Measurements from ENCODE around the gene FCAMR.

FCAMR gene

DNA sequence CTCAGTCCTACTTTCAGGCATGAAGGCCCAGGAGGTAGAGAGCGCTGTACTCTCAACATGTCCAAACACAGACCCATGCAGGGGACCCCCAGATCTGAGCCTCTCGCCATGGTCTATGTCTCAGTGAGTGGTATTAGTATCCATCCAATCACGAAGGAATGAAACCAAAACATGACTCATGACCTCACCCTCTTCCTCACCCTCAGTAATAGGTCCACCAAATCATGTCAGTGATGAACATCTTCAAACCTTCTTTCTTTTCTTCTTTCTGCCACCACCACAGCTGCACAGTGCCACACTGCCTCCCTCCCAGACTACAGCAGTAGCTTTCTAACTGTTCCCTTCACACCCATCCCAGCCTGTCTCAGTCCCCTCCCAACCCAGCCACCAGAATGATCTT is 45.5 kb upstream of the FCAMR start:
- no peak for ATAC-seq (ENCODE audit: low read depth)
- Histone ChIP-seq H3K27me3 (ENCODE audit: insufficient read depth, poor library complexity, severe bottlenecking) (no peaks in the 10 kb centered on the region), H3K36me3 (ENCODE audit: low read depth) (peaks cover 3% of the 10 kb centered on the region), H3K4me1 (ENCODE audit: insufficient read depth, poor library complexity, severe bottlenecking) (peaks cover 30% of the 10 kb centered on the region), H3K27ac (ENCODE audit: poor library complexity, severe bottlenecking) (no peak overlapping the region), H3K9me3 (ENCODE audit: severe bottlenecking) (no peaks in the 10 kb centered on the region), H3K4me3 (ENCODE audit: severe bottlenecking) (no peak overlapping the region)
- DNase-seq (ENCODE audit: low spot score), result no peak
- TF ChIP-seq, protein P1, sequence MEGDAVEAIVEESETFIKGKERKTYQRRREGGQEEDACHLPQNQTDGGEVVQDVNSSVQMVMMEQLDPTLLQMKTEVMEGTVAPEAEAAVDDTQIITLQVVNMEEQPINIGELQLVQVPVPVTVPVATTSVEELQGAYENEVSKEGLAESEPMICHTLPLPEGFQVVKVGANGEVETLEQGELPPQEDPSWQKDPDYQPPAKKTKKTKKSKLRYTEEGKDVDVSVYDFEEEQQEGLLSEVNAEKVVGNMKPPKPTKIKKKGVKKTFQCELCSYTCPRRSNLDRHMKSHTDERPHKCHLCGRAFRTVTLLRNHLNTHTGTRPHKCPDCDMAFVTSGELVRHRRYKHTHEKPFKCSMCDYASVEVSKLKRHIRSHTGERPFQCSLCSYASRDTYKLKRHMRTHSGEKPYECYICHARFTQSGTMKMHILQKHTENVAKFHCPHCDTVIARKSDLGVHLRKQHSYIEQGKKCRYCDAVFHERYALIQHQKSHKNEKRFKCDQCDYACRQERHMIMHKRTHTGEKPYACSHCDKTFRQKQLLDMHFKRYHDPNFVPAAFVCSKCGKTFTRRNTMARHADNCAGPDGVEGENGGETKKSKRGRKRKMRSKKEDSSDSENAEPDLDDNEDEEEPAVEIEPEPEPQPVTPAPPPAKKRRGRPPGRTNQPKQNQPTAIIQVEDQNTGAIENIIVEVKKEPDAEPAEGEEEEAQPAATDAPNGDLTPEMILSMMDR (IDR thresholded peaks at IDR 0.05; ENCODE audit: poor library complexity, severe bottlenecking), result no peak

DNA sequence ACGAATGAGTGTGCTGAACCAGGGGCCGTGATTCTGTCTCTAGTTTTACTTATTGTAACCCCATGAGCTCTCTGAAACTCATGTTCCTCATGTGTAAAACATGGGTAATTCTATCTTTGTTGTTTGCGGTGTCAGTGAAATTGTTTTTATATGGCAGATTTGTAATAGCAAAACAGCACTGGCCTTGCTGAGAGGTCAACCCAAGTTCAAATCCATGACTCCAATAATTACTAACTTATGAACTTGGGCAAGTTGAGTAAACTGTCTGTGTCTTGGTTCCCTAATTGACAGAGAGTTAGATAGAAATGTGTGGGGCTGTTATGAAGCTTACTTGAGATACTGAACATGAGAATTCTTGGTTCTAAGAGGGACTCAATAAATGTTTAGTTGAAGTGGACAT is 44.5 kb upstream of the FCAMR start:
- Histone ChIP-seq H3K36me3 (ENCODE audit: low read depth) (no peaks in the 10 kb centered on the region), H3K4me3 (ENCODE audit: severe bottlenecking) (no peak overlapping the region), H3K4me1 (ENCODE audit: insufficient read depth, poor library complexity, severe bottlenecking) (peaks cover 19% of the 10 kb centered on the region), H3K27ac (ENCODE audit: poor library complexity, severe bottlenecking) (no peak overlapping the region), H3K27me3 (ENCODE audit: insufficient read depth, poor library complexity, severe bottlenecking) (no peaks in the 10 kb centered on the region), H3K9me3 (ENCODE audit: severe bottlenecking) (no peaks in the 10 kb centered on the region)
- DNase-seq (ENCODE audit: low spot score) (no peak), ATAC-seq (ENCODE audit: low read depth) (no peak)
- TF ChIP-seq, protein P1 (IDR thresholded peaks at IDR 0.05; ENCODE audit: poor library complexity, severe bottlenecking), result no peak

DNA sequence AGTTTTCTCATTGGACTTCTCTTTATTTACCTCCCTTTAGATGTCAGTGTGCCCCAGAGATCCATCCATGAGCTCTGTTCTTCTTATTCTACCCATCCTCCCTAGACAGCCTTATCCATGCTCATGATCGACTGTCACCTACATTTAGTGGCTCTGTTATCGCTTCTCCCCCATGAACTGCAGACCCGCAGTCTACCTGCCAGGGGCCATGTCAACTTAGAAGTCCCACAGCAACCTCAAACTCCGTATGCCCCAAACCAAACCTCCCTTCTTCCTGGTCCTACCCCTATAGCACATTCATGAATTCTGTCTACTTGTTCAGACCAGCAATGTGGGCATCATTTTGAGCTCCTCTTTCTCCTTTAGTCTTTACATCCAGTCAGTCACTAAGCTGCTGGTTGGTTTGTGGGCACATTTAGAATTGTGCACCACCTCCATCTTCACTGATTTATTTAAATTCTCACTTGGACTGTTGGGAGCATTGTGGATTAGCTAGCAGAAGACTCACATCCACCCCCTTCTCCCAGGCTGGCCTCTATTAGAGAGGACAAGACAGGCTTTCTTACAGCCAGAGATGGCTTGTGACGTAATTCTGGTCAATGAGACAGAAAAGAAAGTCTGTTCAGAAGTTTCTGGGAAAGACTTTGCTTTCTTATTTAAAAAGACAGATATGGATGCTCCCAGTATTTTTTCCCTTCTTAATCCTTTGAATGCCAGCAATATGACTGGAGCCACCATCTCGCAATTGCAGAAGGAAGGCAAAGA is 43.2 kb upstream of the FCAMR start:
- Histone ChIP-seq H3K9me3 (ENCODE audit: severe bottlenecking) (peaks cover 1% of the 10 kb centered on the region), H3K4me3 (ENCODE audit: severe bottlenecking) (no peak overlapping the region), H3K27ac (ENCODE audit: poor library complexity, severe bottlenecking) (no peak overlapping the region), H3K4me1 (ENCODE audit: insufficient read depth, poor library complexity, severe bottlenecking) (peaks cover 9% of the 10 kb centered on the region), H3K36me3 (ENCODE audit: low read depth) (no peaks in the 10 kb centered on the region), H3K27me3 (ENCODE audit: insufficient read depth, poor library complexity, severe bottlenecking) (no peaks in the 10 kb centered on the region)
- DNase-seq (ENCODE audit: low spot score), result no peak
- TF ChIP-seq, protein P1 (IDR thresholded peaks at IDR 0.05; ENCODE audit: poor library complexity, severe bottlenecking), result no peak
- ATAC-seq (ENCODE audit: low read depth), result no peak

DNA sequence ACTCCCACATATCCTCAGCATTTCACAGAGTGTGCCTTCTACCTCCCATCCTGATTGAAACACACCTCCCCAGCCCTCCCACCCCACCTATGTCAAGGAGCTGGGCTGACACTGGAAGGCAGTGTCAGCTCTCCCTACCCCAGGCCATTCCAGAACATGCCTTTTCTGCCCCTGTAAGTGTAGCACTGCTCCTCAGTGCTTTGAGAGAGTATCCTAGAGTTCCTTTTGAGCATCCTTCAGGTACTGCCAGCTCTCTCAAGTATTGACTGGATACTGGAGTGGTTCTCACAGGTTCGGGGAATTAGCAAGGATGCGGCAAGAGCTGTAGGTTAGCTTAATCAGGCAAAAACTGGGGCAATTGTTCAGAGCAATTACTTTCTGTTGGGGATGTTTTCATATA is 40.5 kb upstream of the FCAMR start:
- H3K36me3 ChIP-seq (ENCODE audit: low read depth), result no peaks in the 10 kb centered on the region
- H3K4me1 ChIP-seq (ENCODE audit: insufficient read depth, poor library complexity, severe bottlenecking), result peaks cover 20% of the 10 kb centered on the region
- no peak overlapping the region for H3K27ac ChIP-seq (ENCODE audit: poor library complexity, severe bottlenecking)
- no peaks in the 10 kb centered on the region for H3K27me3 ChIP-seq (ENCODE audit: insufficient read depth, poor library complexity, severe bottlenecking)
- no peak overlapping the region for H3K4me3 ChIP-seq (ENCODE audit: severe bottlenecking)
- ATAC-seq (ENCODE audit: low read depth) (no peak), DNase-seq (ENCODE audit: low spot score) (no peak)
- peaks cover 11% of the 10 kb centered on the region for H3K9me3 ChIP-seq (ENCODE audit: severe bottlenecking)
- TF ChIP-seq, protein P1 (IDR thresholded peaks at IDR 0.05; ENCODE audit: poor library complexity, severe bottlenecking), result no peak

DNA sequence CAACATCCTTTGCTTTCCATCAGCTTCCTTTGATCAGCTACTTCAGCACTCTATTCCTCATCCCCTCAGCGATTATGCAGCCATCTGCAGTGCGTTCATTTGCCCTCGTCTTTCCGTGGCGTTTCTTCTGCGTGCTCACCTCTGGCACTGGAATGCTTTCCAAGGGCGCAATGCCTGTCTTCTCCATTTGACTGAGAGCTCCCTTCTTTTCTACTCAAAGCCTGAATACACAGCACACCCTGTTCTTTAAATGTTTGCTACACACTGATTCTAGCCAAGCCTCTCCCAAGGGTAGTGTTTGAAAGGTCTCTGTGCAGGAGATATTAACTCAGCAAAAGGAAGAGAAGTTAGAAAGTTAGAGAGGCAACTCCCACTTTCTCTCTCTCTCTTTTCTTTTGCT is 39.7 kb upstream of the FCAMR start:
- ATAC-seq (ENCODE audit: low read depth) (no peak), DNase-seq (ENCODE audit: low spot score) (no peak)
- peaks cover 27% of the 10 kb centered on the region for H3K4me1 ChIP-seq (ENCODE audit: insufficient read depth, poor library complexity, severe bottlenecking)
- no peak overlapping the region for H3K4me3 ChIP-seq (ENCODE audit: severe bottlenecking)
- no peak overlapping the region for H3K27ac ChIP-seq (ENCODE audit: poor library complexity, severe bottlenecking)
- H3K9me3 ChIP-seq (ENCODE audit: severe bottlenecking), result peaks cover 11% of the 10 kb centered on the region
- TF ChIP-seq, protein P1 (IDR thresholded peaks at IDR 0.05; ENCODE audit: poor library complexity, severe bottlenecking), result no peak
- H3K36me3 ChIP-seq (ENCODE audit: low read depth), result no peaks in the 10 kb centered on the region
- H3K27me3 ChIP-seq (ENCODE audit: insufficient read depth, poor library complexity, severe bottlenecking), result no peaks in the 10 kb centered on the region
